A549 (cell line): ENCODE data around the gene SH3RF3. TPM values are rescaled to one million over a fixed set of nuclear protein-coding genes. Genes with fewer than 3 reads are reported as not detected.
"Not testable (repeated sequence)": the region's sequence is repeated elsewhere in the genome, so short reads cannot be mapped to it uniquely, and the experiment has no call there.

Experiments
- ATAC-seq, 2 experiments: fragments of 200-7000 bp in 1 of 2; fragments of >200 bp in 1 of 2; cut with Nextera tagmentation in 1 of 2; cut with Tn5 transposase in 1 of 2; 3 replicates each; pipeline versions ENCODE4 v1.8.0 to v1.9.1; 2018 to 2020; ENCODE audit warnings: mild to moderate bottlenecking in 1 of 2, moderate library complexity in 1 of 2
- CTCF ChIA-PET: fragments of 300-600 bp; sonication (Branson Sonifier 250); formaldehyde crosslinking; extraction: SDS; loops from one replicate; lab custom pipeline; 2021; ENCODE audit warnings: antibody characterized with exemption, inconsistent platforms; lab: Yijun Ruan, JAX
- POLR2A ChIA-PET: fragments of 350-600 bp; formaldehyde crosslinking; extraction: SDS; loops from one replicate; lab custom pipeline; 2021; ENCODE audit warnings: antibody characterized with exemption, inconsistent platforms; lab: Yijun Ruan, JAX
- DNase-seq, 2 experiments: peaks; one replicate each; pipeline versions ENCODE4 v3.0.0 to v3.0.0-alpha.2; 2011 to 2016; ENCODE audit warnings: low read depth in 1 of 2, low spot score in 1 of 2
- FAIRE-seq: peaks from 2 replicates; lab custom pipeline; 2011; peaks lifted over from hg19 to GRCh38; lab: Jason Lieb, UNC
- H3K27ac ChIP-seq, 2 experiments: fragments of >200 bp; sonication (Bioruptor Twin); formaldehyde crosslinking; 3 replicates each; pipeline ENCODE4 v1.5.1; 2016 to 2017
- H3K4me1 ChIP-seq: fragments of >200 bp; sonication (Bioruptor Twin); formaldehyde crosslinking; 3 replicates; pipeline ENCODE4 v1.6.1; 2016
- H3K4me2 ChIP-seq: fragments of >200 bp; sonication (Bioruptor Twin); formaldehyde crosslinking; 3 replicates; pipeline ENCODE4 v1.6.1; 2016
- H3K4me3 ChIP-seq: fragments of >200 bp; sonication (Bioruptor Twin); formaldehyde crosslinking; 3 replicates; pipeline ENCODE4 v1.5.1; 2016
- H3K9me3 ChIP-seq: fragments of >200 bp; sonication (Bioruptor Twin); formaldehyde crosslinking; 3 replicates; pipeline ENCODE4 v1.6.1; 2016
- ATOH8 ChIP-seq: fragments of 250-450 bp; sonication (Bioruptor Pico); IDR thresholded peaks from 2 replicates; pipeline ENCODE4 v1.5.0; 2020; ENCODE audit warnings: low read depth, mild to moderate bottlenecking, moderate library complexity
- BHLHE40 ChIP-seq: IDR thresholded peaks from 2 replicates; pipeline ENCODE4 v1.6.1; 2012; ENCODE audit warnings: low read depth, low read length, inconsistent platforms
- CHD2 ChIP-seq: fragments of 150-350 bp; IDR thresholded peaks from 2 replicates; pipeline ENCODE4 v1.6.1; 2014; ENCODE audit warnings: low read length; ENCODE audit not compliant: partially characterized antibody
- EP300 ChIP-seq, 2 experiments: fragments of >200 bp; sonication (Bioruptor Twin); formaldehyde crosslinking; IDR thresholded peaks; 2 replicates in 1 of 2; 3 replicates in 1 of 2; pipeline ENCODE4 v1.6.1; 2016 to 2017
- FOSB ChIP-seq: fragments of 250-450 bp; sonication (Bioruptor Pico); IDR thresholded peaks from 2 replicates; pipeline ENCODE4 v1.5.0; 2020; ENCODE audit warnings: mild to moderate bottlenecking, moderate library complexity
- HDAC2 ChIP-seq: fragments of 200-600 bp; sonication (generic); IDR thresholded peaks from 2 replicates; pipeline ENCODE4 v1.6.1; 2016
- JUN ChIP-seq, 2 experiments: fragments of >200 bp; sonication (Bioruptor Twin); formaldehyde crosslinking; IDR thresholded peaks; 2 replicates in 1 of 2; 3 replicates in 1 of 2; pipeline ENCODE4 v1.6.1; 2016 to 2017
- KDM1A ChIP-seq: fragments of 200-600 bp; sonication (generic); IDR thresholded peaks from 2 replicates; pipeline ENCODE4 v1.6.1; 2016; ENCODE audit warnings: low read depth, mild to moderate bottlenecking
- NPAS2 ChIP-seq: fragments of 250-450 bp; sonication (Bioruptor Pico); IDR thresholded peaks from 2 replicates; pipeline ENCODE4 v1.8.0; 2022; ENCODE audit warnings: mild to moderate bottlenecking, moderate library complexity, borderline replicate concordance
- POLR2A ChIP-seq: IDR thresholded peaks from 2 replicates; pipeline ENCODE4 v1.6.1; 2012; ENCODE audit warnings: mild to moderate bottlenecking, low read length
- SREBF2 ChIP-seq: fragments of 450-650 bp; IDR thresholded peaks from 2 replicates; pipeline ENCODE4 v1.6.1; 2014; ENCODE audit warnings: mild to moderate bottlenecking, moderate library complexity
- TP53 ChIP-seq: fragments of 250-450 bp; sonication (Bioruptor Pico); IDR thresholded peaks from 2 replicates; pipeline ENCODE4 v1.5.0; 2021; ENCODE audit warnings: mild to moderate bottlenecking, moderate library complexity
- ZFP36 ChIP-seq: fragments of 450-650 bp; IDR thresholded peaks from 2 replicates; pipeline ENCODE4 v1.6.1; 2014; ENCODE audit warnings: borderline replicate concordance; ENCODE audit not compliant: partially characterized antibody
- ZNF302 ChIP-seq: fragments of 250-450 bp; sonication (Bioruptor Pico); IDR thresholded peaks from 2 replicates; pipeline ENCODE4 v1.9.0; 2021; ENCODE audit warnings: inconsistent platforms, mild to moderate bottlenecking, moderate library complexity
- WGBS: methylation state at CpG from one replicate; pipeline ENCODE4 v1.1.6; 2017; ENCODE audit errors: missing lambda C conversion rate; 5-methylcytosine and 5-hydroxymethylcytosine counted together
- polyA plus RNA-seq, 4 experiments: library from polyadenylated mRNA; depleted of rRNA in 3 of 4; stranded (reverse); fragments of >200 nt; fragmentation: RNase III in 1 of 4; extraction: RNeasy Plus Mini Kit Qiagen cat#74134 plus additional on column Dnase treatment in 1 of 4; gene quantifications; 2 replicates in 3 of 4; 3 replicates in 1 of 4; pipeline ENCODE4 v1.2.3, GENCODE V29; 2011 to 2017
- TF ChIP-seq, protein P1 (sequence below): IDR thresholded peaks from 2 replicates; pipeline ENCODE4 v1.6.1; 2012
- TF ChIP-seq, protein P2 (sequence below): fragments of 250-450 bp; sonication (Bioruptor Pico); IDR thresholded peaks from 2 replicates; pipeline ENCODE4 v1.5.0; 2021; ENCODE audit warnings: mild to moderate bottlenecking, moderate library complexity, borderline replicate concordance
- TF ChIP-seq, protein P3 (sequence below): fragments of >200 bp; sonication (Bioruptor Twin); formaldehyde crosslinking; IDR thresholded peaks from 3 replicates; pipeline ENCODE4 v1.5.1; 2016
- TF ChIP-seq, protein P4 (sequence below): fragments of 150-350 bp; IDR thresholded peaks from 2 replicates; pipeline ENCODE4 v1.6.1; 2014; ENCODE audit warnings: low read depth, mild to moderate bottlenecking, low read length
- TF ChIP-seq, protein P5 (sequence below): IDR thresholded peaks from 2 replicates; pipeline ENCODE4 v1.6.1; 2012

The SH3RF3 gene
- polyA plus RNA-seq, 2 of the 4 experiments (the other 2 are of a cell fraction), result 0.04 to 0.21 TPM

GRCh38 chr2:109532728-109533076, 403.7 kb downstream of the SH3RF3 start (continued):
- TF ChIP-seq, protein P1, sequence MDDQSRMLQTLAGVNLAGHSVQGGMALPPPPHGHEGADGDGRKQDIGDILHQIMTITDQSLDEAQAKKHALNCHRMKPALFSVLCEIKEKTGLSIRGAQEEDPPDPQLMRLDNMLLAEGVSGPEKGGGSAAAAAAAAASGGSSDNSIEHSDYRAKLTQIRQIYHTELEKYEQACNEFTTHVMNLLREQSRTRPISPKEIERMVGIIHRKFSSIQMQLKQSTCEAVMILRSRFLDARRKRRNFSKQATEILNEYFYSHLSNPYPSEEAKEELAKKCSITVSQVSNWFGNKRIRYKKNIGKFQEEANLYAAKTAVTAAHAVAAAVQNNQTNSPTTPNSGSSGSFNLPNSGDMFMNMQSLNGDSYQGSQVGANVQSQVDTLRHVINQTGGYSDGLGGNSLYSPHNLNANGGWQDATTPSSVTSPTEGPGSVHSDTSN, result no peak
- TF ChIP-seq BHLHE40 (no peak), HDAC2 (no peak), NPAS2 (CRISPR knock-in tag) (no peak), ZNF302 (CRISPR knock-in tag) (no peak)

DNA sequence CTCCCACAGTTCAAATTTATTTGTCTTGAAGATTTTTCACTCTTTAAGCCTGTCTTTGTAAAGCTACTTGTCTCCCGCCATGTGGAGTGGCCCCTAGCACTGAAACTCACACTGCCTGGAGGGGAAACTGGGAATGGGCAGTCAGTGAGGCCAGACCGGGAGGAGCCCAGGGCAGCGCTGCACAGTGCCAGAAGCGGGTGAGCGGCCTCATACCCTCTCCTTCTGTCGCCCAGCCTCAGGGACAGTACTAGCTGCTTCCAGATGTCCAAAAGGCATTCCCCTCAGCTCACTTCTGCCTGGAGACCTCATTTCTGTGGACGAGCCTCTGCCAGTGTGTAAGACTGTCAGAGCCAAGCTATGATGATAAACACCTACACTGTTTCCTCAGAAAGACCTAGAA, 404.8 kb downstream of the SH3RF3 start:
- H3K4me2 ChIP-seq, result no peak overlapping the region
- CTCF ChIA-PET, result interaction anchor here (0.6 to 5.1 kb wide), 7 partner anchors 8 to 200 kb away, joined by 3 to 45 read pairs (median 3); no protein-coding TSS in a partner anchor
- POLR2A ChIA-PET, result no interaction called here
- no peak for DNase-seq
- no peak for FAIRE-seq
- WGBS, result 83% methylated on average over 7 of the region's 7 CpGs
- no peak overlapping the region for H3K4me3 ChIP-seq
- H3K4me1 ChIP-seq, result no peaks in the 10 kb centered on the region
- TF ChIP-seq NPAS2 (CRISPR knock-in tag), result no peak
- no peak for TF ChIP-seq CHD2
- TF ChIP-seq EP300 (IDR thresholded peaks at IDR 0.05), result no peak
- TF ChIP-seq ZFP36, result no peak
- TF ChIP-seq, protein P2, sequence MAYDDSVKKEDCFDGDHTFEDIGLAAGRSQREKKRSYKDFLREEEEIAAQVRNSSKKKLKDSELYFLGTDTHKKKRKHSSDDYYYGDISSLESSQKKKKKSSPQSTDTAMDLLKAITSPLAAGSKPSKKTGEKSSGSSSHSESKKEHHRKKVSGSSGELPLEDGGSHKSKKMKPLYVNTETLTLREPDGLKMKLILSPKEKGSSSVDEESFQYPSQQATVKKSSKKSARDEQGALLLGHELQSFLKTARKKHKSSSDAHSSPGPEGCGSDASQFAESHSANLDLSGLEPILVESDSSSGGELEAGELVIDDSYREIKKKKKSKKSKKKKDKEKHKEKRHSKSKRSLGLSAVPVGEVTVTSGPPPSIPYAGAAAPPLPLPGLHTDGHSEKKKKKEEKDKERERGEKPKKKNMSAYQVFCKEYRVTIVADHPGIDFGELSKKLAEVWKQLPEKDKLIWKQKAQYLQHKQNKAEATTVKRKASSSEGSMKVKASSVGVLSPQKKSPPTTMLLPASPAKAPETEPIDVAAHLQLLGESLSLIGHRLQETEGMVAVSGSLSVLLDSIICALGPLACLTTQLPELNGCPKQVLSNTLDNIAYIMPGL (CRISPR knock-in tag), result no peak
- no peak for TF ChIP-seq POLR2A
- TF ChIP-seq, protein P3, sequence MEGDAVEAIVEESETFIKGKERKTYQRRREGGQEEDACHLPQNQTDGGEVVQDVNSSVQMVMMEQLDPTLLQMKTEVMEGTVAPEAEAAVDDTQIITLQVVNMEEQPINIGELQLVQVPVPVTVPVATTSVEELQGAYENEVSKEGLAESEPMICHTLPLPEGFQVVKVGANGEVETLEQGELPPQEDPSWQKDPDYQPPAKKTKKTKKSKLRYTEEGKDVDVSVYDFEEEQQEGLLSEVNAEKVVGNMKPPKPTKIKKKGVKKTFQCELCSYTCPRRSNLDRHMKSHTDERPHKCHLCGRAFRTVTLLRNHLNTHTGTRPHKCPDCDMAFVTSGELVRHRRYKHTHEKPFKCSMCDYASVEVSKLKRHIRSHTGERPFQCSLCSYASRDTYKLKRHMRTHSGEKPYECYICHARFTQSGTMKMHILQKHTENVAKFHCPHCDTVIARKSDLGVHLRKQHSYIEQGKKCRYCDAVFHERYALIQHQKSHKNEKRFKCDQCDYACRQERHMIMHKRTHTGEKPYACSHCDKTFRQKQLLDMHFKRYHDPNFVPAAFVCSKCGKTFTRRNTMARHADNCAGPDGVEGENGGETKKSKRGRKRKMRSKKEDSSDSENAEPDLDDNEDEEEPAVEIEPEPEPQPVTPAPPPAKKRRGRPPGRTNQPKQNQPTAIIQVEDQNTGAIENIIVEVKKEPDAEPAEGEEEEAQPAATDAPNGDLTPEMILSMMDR, result no peak
- TF ChIP-seq, protein P1, result no peak
- TF ChIP-seq, protein P4, sequence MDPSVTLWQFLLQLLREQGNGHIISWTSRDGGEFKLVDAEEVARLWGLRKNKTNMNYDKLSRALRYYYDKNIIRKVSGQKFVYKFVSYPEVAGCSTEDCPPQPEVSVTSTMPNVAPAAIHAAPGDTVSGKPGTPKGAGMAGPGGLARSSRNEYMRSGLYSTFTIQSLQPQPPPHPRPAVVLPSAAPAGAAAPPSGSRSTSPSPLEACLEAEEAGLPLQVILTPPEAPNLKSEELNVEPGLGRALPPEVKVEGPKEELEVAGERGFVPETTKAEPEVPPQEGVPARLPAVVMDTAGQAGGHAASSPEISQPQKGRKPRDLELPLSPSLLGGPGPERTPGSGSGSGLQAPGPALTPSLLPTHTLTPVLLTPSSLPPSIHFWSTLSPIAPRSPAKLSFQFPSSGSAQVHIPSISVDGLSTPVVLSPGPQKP, result no peak
- TF ChIP-seq TP53 (CRISPR knock-in tag), result no peak
- TF ChIP-seq, all 56 proteins: peak for 0
- no peak; a peak in 2 of 6 replicates for ATAC-seq
- H3K27ac ChIP-seq, result no peak overlapping the region
- H3K9me3 ChIP-seq, result no peaks in the 10 kb centered on the region

DNA sequence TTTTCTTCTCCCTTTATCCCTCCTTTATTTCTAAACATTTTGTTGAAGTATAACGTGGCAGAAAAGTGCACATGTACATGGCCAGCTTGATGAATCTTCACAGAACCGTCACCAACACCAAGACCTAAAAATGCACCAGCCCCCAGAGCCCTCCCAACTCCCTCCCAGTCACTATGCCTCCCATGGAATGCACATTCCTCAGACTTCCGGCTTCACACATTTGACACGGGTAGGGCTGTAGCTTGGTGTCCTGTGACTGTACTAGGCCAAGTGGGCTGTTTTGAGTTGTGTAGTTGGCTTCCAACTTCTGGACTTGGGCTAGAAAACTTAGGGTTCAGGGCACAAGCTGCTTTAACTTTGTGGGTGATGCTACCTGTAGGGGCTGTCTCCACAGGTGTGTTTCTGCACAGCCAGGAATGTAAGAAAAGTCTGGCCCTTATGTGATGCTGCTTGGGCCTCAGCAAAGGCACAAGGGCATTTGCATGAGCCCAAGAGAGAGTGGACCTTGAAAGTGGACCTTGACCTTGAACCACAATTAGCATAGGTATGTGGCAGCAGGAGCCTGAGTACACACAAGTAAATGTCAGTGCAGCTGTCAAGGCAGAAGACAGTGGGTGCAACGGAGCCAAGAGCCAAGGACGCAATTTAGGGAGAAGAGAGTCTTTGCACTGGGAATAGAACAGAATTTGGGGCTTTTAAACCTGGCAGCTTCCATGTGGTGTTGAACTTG, 406.4 kb downstream of the SH3RF3 start:
- Histone ChIP-seq H3K9me3 (no peaks in the 10 kb centered on the region), H3K4me3 (no peak overlapping the region), H3K4me1 (no peaks in the 10 kb centered on the region), H3K4me2 (no peak overlapping the region), H3K27ac (no peak overlapping the region)
- DNase-seq, result no peak
- WGBS, result 72% methylated on average over 6 of the region's 6 CpGs
- ATAC-seq, result no peak
- POLR2A ChIA-PET, result no interaction called here
- no peak for TF ChIP-seq JUN (IDR thresholded peaks at IDR 0.05)
- TF ChIP-seq, protein P5, sequence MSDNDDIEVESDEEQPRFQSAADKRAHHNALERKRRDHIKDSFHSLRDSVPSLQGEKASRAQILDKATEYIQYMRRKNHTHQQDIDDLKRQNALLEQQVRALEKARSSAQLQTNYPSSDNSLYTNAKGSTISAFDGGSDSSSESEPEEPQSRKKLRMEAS, result no peak
- TF ChIP-seq ATOH8 (CRISPR knock-in tag), result no peak
- TF ChIP-seq SREBF2, result no peak
- TF ChIP-seq CHD2, result no peak
- TF ChIP-seq ZNF302 (CRISPR knock-in tag), result no peak
- no peak for TF ChIP-seq KDM1A
- no peak for TF ChIP-seq FOSB (CRISPR knock-in tag)
- no peak for FAIRE-seq
- CTCF ChIA-PET, result interaction anchor here (0.9 to 5.1 kb wide), 4 partner anchors 9 to 18 kb away, joined by 3 to 45 read pairs (median 4); no protein-coding TSS in a partner anchor

DNA sequence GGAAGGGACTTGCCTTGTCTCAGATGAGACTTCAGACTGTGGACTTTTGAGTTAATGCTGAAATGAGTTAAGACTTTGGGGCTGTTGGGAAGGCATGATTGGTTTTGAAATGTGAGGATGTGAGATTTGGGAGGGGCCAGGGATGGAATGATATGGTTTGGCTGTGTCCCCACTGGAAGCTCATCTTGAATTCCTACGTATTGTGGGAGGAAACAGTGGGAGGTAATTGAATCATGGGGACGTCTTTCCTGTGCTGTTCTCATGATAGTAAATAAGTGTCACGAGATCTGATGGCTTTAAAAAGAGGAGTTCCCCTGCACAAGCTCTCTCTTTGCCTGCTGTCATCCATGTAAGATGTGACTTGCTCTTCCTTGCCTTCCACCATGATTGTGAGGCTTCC, 407.6 kb downstream of the SH3RF3 start:
- POLR2A ChIA-PET, FAIRE-seq, H3K4me3 ChIP-seq, H3K27ac ChIP-seq, H3K9me3 ChIP-seq, ATAC-seq, H3K4me2 ChIP-seq, H3K4me1 ChIP-seq, DNase-seq: not testable (repeated sequence)
- CTCF ChIA-PET, result interaction anchor here (0.9 to 1.3 kb wide), 2 partner anchors 9 to 10 kb away, joined by 3 to 6 read pairs; no protein-coding TSS in a partner anchor
- 69% methylated on average over 3 of the region's 3 CpGs for WGBS
